GM12878 (cell line): ENCODE data around the gene NDUFC1. TPM values are rescaled to one million over a fixed set of nuclear protein-coding genes. Genes with fewer than 3 reads are reported as not detected.

ENCODE experiments used
- CBFB ChIP-seq: IDR thresholded peaks from 2 replicates; pipeline ENCODE4 v1.6.1; 2016; ENCODE audit warnings: antibody characterized with exemption, low read depth
- HDAC6 ChIP-seq: fragments of 200-600 bp; sonication (generic); IDR thresholded peaks from one replicate; pipeline ENCODE4 v1.8.0; 2017; ENCODE audit warnings: antibody characterized with exemption; ENCODE audit not compliant: unreplicated experiment
- IKZF1 ChIP-seq: fragments of 450-650 bp; conservative IDR thresholded peaks from 2 replicates; pipeline ENCODE4 v1.6.1; 2017; ENCODE audit warnings: antibody characterized with exemption, mild to moderate bottlenecking
- KLF5 ChIP-seq: fragments of 450-650 bp; IDR thresholded peaks from 2 replicates; pipeline ENCODE4 v1.6.1; 2014; ENCODE audit warnings: mild to moderate bottlenecking; ENCODE audit not compliant: partially characterized antibody
- YY1 ChIP-seq: IDR thresholded peaks from 2 replicates; pipeline ENCODE4 v1.6.1; 2011; ENCODE audit warnings: low read depth, mild to moderate bottlenecking, low read length
- polyA plus RNA-seq, 11 experiments: library from polyadenylated mRNA; depleted of rRNA in 4 of 11; unstranded in 6 of 11; stranded (reverse) in 5 of 11; fragments of >200 nt; fragmentation: Nextera tagmentation in 4 of 11; fragmentation: Illumina TruSeq in 1 of 11; extraction: Ambion mirVana in 4 of 11; extraction: Trizol in 1 of 11; gene quantifications; 1 replicate in 1 of 11; 2 replicates in 10 of 11; pipeline versions ENCODE4 v1.2.1 to v1.2.3, GENCODE V29; 2011 to 2016; ENCODE audit warnings: inconsistent platforms in 2 of 11, missing spikeins in 2 of 11, low read depth in 1 of 11
- total RNA-seq, 4 experiments: library from RNA; depleted of rRNA in 3 of 4; stranded (reverse); fragments of >200 nt in 3 of 4; fragmentation: Illumina TruSeq in 1 of 4; extraction: Trizol in 1 of 4; gene quantifications; 2 replicates each; pipeline versions ENCODE4 v1.2.1 to v1.2.3, GENCODE V29; 2013 to 2021
- TF ChIP-seq, protein P1 (sequence below): IDR thresholded peaks from 2 replicates; pipeline ENCODE4 v1.6.1; 2011; ENCODE audit warnings: borderline replicate concordance, low read depth, mild to moderate bottlenecking, moderate library complexity, low read length; ENCODE audit not compliant: insufficient read depth, poor library complexity, severe bottlenecking
- TF ChIP-seq, protein P2 (sequence below): fragments of 450-650 bp; conservative IDR thresholded peaks from 2 replicates; pipeline ENCODE4 v1.6.1; 2017; ENCODE audit warnings: mild to moderate bottlenecking, moderate library complexity
- TF ChIP-seq, protein P3 (sequence below), 3 experiments: IDR thresholded peaks in 2 of 3; conservative IDR thresholded peaks in 1 of 3; 2 replicates each; pipeline ENCODE4 v1.5.1; 2011; ENCODE audit warnings: low read depth in 3 of 3, low read length in 3 of 3, mild to moderate bottlenecking in 3 of 3, control low read depth in 2 of 3, moderate library complexity in 2 of 3, inconsistent platforms in 1 of 3, mixed read lengths in 1 of 3; ENCODE audit not compliant: control insufficient read depth in 2 of 3, insufficient read depth in 1 of 3; ENCODE audit errors: extremely low read depth in 1 of 3

NDUFC1 gene
- total and polyA plus RNA-seq, 10 of the 15 experiments (the other 5 are each of a cell fraction or from before 2014, with no cell fraction given): 25.5 to 242 (median 68.9) TPM

DNA sequence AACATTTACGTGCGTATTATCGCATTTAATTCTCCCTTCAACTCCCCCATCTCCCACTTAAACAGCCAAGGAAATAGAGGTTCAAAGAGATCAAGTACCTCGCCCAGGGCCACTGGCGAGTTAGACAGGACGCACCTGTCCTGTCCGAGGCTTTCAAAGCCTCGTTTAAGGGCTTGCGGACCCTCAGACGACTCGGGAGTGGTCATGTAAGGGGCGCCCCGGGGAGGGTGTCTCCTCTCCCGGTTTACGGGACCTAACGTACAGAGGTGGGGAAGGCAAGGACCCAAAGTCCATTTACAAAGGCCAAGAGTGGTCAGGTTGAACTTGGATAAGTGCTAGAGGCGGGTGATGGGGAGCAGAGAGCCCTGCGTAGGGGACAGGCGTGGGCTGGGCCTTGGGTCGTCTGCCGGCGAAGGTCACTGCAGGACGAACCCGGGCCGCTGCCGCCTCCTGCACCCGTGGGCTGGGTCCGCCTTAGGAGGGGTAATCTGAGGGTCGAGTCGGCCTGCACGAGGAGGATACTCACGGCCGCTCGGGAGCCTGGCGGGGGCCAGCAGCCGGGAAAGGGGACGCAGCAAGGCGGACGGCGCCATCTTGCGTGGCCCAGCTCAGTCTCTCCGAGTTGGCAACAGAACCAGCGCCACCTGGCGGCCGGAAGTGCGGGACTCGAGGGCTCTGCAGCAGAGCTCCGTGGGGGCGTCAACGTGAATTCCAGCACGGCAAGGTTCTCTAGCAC lies 6.9 kb downstream of the NDUFC1 start (continued):
- TF ChIP-seq, protein P1, sequence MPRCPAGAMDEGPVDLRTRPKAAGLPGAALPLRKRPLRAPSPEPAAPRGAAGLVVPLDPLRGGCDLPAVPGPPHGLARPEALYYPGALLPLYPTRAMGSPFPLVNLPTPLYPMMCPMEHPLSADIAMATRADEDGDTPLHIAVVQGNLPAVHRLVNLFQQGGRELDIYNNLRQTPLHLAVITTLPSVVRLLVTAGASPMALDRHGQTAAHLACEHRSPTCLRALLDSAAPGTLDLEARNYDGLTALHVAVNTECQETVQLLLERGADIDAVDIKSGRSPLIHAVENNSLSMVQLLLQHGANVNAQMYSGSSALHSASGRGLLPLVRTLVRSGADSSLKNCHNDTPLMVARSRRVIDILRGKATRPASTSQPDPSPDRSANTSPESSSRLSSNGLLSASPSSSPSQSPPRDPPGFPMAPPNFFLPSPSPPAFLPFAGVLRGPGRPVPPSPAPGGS: peak; percentile 68
- TF ChIP-seq IKZF1 (peak; percentile 61), HDAC6 (no peak), YY1 (peak; percentile 99), CBFB (peak; percentile 49; the same call in 1 of the 2 replicates), KLF5 (peak; percentile 50)
- TF ChIP-seq, protein P2, sequence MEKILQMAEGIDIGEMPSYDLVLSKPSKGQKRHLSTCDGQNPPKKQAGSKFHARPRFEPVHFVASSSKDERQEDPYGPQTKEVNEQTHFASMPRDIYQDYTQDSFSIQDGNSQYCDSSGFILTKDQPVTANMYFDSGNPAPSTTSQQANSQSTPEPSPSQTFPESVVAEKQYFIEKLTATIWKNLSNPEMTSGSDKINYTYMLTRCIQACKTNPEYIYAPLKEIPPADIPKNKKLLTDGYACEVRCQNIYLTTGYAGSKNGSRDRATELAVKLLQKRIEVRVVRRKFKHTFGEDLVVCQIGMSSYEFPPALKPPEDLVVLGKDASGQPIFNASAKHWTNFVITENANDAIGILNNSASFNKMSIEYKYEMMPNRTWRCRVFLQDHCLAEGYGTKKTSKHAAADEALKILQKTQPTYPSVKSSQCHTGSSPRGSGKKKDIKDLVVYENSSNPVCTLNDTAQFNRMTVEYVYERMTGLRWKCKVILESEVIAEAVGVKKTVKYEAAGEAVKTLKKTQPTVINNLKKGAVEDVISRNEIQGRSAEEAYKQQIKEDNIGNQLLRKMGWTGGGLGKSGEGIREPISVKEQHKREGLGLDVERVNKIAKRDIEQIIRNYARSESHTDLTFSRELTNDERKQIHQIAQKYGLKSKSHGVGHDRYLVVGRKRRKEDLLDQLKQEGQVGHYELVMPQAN: peak; percentile 49; the same call in 1 of the 2 replicates
- TF ChIP-seq, protein P3, sequence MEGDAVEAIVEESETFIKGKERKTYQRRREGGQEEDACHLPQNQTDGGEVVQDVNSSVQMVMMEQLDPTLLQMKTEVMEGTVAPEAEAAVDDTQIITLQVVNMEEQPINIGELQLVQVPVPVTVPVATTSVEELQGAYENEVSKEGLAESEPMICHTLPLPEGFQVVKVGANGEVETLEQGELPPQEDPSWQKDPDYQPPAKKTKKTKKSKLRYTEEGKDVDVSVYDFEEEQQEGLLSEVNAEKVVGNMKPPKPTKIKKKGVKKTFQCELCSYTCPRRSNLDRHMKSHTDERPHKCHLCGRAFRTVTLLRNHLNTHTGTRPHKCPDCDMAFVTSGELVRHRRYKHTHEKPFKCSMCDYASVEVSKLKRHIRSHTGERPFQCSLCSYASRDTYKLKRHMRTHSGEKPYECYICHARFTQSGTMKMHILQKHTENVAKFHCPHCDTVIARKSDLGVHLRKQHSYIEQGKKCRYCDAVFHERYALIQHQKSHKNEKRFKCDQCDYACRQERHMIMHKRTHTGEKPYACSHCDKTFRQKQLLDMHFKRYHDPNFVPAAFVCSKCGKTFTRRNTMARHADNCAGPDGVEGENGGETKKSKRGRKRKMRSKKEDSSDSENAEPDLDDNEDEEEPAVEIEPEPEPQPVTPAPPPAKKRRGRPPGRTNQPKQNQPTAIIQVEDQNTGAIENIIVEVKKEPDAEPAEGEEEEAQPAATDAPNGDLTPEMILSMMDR (IDR thresholded peaks at IDR 0.05 in 2 of 3, conservative IDR thresholded peaks at IDR 0.05 in 1 of 3; ENCODE audit: control insufficient read depth in 2 of 3, extremely low read depth in 1 of 3, insufficient read depth in 1 of 3, low read depth in 3 of 3, low read length in 3 of 3): peak; percentile 92 to 98 (median 98)
- TF ChIP-seq, all 136 proteins: peak for 51
